NCI-H128 (cell line): ENCODE measurements around the gene HSPA8.
A peak's percentile ranks its signal among the peaks of the same experiment; 100 is the strongest.

ENCODE experiments used
- DNase-seq: peaks from one replicate; lab custom pipeline; 2025; ENCODE audit not compliant: unreplicated experiment; lab: John Stamatoyannopoulos, UW

The HSPA8 gene

DNA sequence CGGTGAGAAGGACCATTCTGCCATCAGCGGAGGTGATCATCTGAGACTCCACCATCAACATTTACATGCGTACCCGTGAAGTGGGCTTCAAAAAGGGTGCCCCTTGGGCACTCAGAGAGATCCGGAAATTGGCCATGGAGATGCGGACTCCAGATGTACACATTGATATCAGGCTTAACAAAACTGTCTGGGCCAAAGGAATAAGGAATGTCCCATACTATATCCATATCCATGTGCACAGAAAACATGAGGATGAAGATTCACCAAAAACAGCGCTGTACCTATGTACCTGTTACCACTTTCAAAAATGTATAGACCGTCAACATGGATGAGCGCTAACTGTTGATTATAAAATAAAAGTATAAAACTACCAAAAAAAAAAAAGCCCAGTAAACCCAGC, 10.8 kb downstream of the HSPA8 start:
- DNase-seq, result no peak

DNA sequence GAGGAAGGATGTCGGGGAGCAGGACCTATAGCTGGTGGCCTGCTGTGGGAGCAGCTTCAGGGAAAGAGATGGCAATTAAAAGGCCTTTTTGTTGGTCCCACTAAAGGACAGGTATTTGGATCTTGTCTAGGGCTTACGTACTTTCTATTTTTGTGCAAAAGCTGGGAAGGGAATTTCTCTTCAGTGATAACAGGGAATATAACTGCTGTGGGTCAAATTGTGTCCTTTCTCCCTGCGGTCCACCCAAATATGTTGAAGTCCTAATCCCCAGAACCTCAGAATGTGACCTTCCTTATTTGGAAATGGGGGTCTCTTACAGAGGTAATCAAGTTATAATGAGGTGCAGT, 14.0 kb downstream of the HSPA8 start:
- no peak for DNase-seq

DNA sequence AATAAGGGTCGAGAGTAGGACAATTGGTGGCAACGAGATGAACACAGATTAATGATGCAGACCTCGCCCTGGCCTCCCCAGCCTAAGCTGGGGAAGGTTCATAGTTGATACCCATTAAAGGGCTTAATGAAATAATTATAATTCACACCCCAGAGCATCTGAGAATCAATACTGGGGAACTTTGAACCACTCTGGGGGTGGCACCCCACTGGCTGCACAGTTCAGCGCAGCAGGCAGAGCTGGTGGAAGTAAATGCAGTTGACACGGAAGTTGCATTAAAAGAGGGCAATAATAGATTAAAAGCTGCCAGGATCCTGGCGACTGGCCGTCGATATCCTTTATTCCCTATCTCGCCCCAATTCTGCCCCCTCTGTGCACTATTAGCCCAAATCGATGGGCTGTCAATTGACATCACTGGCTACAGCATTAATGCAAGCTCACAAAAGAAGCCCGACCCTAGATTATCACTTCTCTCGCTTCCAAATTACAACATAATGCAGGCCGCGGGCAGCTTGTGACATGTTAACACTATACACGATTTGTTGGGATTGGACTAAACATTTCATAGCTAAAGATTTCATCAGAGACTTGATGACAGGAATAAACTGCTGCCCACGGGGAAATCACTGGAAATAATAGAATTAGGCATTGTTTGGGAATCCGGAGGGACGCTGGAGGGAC, 14.5 kb downstream of the HSPA8 start:
- no peak for DNase-seq

DNA sequence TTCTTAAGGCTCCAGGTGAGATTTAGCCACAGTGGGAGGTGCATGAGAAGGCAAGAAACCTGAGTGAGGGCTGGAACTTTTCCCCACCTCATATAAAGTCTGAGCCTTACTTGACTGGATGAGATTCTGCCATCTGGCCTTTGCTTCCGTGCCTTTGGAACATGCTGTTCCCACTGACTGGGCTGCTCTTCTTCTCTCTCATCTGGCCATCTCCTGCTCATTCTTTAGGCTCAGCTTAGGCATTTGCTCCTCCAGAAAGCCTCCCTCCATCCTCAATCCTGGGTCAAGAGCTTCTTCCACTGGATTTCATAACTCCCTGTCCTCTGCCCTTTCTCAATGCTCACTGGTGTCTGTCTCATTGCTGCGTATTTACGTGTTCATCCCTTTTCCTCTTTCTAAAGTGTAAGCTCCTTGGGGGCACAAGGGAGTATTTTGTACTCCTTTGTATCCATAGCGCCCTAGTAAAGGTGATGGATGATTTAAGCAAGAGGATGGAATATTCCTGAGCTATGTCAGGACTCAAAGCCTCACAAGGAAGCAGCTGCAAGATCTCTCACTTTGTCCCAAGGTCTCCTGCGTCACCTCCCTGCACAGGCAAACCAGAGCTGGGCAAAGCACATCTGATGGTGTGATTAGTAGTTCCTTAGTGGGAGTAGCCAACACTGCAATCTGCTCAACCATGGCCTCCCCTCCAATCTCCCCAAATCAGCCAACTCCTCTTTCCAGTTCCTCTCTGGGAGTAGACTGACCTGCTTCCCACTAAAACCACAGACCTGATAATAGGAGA, 15.3 kb downstream of the HSPA8 start:
- DNase-seq, result no peak

DNA sequence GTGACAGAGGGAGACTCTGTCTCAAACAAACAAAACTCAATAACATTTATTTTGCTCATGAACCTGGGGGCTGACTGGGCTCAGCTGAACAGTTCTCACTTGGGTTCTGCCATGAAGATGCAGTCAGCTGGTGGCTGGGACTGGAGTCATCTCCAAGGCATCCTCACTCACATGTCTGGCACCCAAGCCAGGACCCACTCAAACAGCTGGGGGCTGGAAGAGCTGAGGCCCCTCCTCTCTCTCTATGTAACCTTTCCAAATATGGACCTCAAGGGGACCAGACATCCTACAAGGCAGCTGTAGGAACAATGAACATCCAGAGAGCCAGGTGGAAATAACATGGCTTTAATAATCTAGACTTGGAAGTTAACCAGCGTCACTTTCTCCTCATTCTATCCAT, 16.8 kb downstream of the HSPA8 start:
- DNase-seq, result no peak

DNA sequence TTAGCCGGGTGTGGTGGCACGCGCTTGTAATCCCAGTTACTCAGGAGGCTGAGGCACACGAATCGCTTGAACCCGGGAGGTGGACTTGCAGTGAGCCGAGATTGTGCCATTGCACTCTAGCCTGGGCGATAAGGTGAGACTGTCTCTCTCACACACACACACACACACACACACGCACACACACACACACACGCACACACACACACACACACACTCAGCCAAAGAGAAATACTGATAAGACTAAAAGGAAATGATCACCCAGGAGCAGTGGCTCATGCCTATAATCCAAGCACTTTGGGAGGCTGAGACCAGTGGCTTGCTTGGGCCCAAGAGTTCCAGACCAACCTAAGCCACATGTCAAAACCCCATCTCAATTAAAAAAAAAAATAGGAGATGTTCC, 20.8 kb downstream of the HSPA8 start:
- DNase-seq, result no peak

DNA sequence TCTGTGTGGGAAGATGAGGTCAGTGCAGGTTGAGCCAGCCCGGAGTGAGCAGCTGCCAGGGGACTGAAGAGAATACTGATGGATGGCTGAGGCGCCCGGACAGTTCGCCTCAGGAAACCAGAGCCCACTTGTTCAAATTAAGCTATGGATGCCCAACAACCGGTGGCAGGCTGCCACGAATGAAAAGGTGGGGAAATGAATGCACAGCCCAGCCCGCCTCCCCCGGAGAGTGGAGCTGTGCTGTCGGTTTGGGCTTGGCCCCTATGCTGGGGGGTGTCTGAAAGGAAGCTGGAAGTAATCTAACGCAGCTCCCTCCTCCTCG, 21.9 kb downstream of the HSPA8 start:
- DNase-seq, result no peak

DNA sequence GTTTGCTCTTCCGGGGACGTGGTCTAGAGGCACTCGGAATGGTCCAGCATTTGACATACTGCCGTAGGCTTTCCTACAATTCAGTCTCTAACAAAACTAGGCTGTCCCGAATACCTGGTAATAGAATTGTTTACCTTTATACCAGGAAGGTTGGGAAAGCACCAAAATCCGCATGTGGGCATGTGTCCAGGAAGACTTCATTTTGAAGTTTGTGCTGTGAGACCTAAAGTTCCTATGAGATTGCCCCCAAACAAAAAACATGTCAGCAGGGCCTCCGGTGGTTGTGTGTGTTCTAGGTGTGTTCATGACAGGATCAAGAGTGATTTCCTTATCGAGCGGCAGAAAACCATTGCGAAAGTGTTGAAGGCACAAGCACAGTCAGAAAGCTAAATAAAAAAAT, 26.1 kb downstream of the HSPA8 start:
- DNase-seq, result no peak

DNA sequence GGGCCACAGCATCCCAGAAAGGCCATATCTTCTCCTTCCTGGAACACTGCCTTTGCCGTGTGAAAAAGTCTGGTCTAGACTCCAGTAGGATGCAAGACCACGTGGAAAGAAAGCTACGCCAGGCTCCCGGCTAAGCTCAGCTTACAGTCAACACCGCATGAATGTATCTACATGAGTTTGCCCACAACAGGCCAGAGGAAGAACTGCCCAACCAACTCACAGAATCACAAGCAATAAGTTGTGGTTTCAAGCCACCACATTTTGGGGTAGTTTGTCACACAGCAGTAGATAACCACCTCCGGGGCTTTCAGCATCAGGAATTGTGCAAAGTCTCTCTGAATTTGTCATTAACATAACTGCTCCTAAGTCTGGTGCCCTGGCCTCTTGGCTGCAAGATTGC, 27.3 kb downstream of the HSPA8 start:
- no peak for DNase-seq

DNA sequence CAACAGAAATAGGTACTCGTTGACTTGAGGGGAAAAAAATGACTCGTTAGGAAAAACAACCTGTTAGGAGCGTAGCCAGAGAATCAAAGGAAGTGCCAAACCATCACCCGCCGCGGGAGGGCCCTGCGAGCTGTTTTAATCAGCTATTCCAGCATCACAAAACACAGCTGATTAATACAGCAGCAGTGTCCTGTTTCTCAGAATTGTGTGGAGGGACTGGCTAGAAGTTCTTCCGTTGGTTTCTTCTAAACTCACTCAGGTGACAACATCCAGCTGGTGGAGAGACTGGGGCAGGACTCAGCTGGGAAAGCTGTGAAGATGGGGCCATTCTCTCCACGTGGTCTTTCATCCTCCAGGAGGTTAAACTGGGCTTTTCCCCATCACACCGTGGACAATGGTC, 28.0 kb downstream of the HSPA8 start:
- no peak for DNase-seq

DNA sequence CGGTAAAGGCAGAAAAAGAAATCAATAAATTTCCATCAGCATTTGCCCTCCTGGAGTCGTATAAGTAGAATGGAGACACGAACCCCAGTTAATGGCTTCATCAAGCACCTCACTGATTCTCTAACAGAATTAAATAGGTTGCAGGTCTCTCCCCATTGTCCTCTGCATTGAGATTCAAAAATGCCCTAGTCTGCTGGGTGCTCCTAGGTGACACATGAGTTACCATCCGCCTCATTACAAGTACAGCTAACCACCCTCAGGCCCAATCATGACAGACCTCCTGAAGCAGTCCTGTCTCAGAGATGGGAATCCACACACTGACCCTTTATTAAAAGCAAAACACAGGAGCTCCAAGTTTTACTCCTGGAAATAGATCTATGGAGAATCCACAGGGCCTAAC, 31.4 kb downstream of the HSPA8 start:
- no peak for DNase-seq

DNA sequence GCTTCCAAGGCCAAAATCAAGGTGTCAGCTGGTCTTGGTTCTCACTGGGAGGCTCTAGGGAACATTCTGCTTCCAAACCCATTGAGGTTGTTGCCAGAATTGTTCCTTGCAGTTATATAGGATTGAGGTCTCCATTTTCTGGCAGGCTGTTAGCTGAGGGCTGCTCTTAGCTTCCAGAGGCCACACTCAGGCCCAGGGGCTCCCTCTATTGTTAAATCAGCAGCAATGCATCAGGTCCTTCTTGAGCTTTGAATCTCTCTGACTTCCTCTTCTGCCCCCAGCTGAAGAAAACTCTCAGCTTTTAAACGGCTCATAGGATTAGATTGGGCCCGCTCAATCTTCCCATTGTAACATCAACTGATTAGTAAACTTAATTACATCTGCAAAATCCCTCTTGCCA, 41.0 kb downstream of the HSPA8 start:
- DNase-seq, result peak; percentile 7

DNA sequence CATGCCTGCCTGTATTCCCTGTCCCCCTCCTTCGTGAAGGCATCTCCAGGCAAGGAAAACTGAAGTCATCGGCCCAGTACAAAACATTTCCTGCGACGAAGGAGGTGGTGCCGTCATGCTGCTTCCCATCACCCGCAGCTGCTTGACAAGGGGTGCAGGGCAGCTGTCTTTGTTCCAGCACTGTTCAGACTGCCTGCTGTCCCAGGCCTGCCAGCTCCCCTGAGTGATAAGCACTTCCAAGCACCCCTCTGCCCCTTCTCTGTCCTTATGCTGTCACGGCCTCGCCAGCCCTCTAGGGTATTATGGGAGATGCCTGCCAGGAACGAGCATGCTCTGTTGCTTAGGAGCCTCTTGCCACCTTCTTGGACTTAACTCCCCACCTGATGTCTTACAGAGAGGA, 43.2 kb downstream of the HSPA8 start:
- no peak for DNase-seq

DNA sequence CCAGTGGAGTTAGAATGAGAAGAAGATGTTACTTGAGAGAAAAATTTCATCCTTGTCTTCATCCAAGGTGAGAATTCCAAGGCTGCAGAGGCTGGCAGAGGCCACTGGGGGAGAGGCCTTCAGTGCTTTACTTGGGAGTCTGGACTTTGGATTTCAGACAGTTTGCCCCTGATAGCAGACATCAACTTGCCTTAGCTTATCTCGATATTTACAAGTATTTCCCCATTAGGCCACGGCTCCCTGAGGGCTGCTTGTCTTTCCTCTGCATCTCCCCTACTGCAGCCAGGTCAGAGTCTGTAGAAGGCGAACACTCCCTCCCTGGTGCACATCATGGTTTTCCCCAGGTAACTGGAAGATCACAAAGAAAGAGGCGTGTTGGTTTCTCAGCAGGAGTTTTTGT, 50.4 kb downstream of the HSPA8 start:
- DNase-seq, result no peak
